CD4-positive, alpha-beta T cell treated with Interleukin-21 for 1 hour (primary cell): Measurements from ENCODE around the gene FAN1.

ENCODE experiments used
- DNase-seq: peaks from one replicate; pipeline ENCODE4 v3.0.0-alpha.2; 2020

Gene FAN1

DNA sequence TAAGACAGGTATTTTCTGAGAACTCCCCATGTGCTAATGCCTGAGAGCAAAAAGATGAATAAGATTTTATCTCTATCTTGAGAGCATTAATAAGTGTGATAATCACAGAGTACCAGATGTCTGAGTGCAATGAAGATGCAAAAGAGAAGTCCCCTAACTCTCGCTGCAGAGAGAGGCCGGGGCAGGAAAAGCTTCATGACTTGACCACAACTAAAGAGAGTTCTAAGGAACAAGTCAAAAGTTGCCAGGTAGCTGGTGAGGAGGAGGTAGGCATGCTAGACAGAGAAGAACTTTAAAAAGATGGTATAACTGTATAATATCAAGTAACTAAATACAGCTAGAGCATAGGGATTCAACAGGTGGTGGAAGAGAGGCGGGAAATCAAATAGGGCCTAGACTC, 58.9 kb downstream of the FAN1 start:
- no peak for DNase-seq

DNA sequence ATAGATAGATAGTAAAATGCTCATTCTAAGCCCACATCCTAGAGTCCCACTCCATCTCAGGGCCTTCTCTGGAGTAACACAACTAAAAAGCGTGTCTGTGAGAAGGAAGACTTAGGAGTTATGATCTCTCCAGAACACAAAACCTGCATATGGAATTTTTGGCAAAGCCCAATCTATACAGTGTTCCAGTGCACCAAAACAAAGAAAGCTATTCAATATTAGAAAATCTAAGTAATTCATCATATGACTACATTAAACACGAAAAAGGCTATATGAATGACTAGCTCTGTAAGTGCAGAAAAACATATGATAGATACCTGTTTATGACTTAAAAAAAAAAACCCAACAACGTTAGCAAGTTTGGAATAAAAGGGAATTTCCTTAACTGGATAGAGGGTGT, 60.0 kb downstream of the FAN1 start:
- DNase-seq, result no peak

DNA sequence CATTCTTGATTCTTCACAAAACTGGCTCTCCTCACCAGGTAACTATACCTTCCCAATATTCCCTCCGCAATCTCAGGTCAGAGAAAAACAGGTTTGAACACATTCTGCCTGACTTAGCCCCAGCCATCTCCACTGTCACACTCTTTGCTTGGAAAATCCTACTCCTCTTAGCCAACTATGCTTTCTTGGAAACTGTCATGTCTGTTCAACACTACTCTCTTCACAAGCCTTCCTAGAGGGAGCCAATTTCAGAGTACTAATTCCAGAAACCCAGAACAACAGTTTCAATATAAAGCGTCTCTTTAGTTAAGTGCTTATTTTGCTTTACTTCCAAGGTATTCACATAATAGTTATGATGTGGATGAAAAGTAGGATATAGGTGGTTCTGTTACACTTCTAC, 66.0 kb downstream of the FAN1 start:
- DNase-seq, result no peak

DNA sequence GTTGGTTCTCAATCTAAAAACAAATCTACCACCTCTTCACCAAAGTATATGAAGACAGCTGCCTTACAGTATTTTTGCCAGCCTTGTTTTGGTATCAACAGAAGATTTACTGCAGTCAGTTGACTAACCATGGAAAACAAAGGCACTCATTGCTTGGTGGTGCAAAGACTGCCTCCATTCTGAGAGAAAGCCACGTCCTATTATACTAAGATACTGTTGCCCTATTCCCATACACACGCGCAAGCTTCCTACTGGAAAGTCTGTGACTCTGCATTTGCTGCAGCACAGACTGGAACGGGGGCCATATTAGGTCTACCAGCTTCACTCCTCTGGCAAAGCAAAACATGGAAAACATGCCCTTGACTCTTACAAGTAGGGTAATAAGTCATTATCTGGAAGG, 69.7 kb downstream of the FAN1 start:
- DNase-seq, result no peak

DNA sequence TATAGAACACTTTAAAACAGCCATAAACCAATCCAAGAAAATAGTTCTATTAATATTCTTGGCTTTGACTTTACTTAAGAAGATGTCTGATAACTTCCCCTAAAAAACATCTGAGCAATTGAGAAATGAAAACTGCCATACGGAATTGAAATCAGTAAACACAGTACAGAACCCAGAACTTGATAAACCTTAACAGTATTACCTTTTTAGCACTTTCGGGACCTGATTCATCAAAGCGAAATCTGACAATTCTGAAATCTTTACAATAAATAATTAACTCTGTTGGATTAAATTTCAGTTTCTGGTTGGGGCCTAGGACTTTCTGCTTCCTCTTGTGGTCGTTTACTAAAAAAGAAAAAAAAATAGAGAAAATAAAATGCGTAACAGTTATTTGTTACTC, 70.4 kb downstream of the FAN1 start:
- no peak for DNase-seq

DNA sequence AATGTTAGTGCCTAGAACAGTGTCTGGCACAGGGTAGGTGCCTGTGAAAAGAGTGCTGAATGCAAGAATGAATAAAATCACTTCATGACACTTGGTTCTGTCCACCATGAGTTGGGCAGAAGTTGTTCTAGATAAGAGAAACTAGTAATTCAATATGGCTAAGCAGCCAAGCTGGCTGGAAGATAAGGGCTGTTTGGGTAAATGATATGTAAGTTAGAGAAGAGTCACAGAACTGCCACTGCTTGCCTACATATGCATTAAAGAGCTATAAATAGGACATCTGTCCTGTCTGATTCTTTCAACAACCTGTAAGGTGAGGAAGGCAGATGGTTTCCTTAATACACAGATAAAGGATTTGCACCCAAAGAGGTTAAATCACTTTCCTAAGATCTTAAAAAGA, 74.6 kb downstream of the FAN1 start:
- no peak for DNase-seq

DNA sequence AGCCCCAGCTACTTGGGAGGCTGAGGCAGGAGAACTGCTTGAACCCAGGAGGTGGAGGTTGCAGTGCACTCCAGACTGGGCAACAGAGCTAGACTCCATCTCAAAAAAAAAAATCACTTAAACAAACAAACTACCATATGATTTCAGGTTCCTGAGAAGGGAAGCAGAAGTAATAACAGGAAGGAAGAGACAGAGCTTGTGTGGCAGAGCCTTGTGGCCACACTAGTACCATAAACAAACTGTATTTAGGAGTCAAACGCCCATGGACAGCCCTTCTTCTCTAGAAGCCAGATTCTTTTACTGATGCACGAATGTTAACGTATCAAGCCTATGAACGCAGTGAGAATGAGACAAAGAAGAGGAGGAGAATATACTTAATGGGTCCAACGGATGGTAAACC, 75.7 kb downstream of the FAN1 start:
- DNase-seq, result no peak

DNA sequence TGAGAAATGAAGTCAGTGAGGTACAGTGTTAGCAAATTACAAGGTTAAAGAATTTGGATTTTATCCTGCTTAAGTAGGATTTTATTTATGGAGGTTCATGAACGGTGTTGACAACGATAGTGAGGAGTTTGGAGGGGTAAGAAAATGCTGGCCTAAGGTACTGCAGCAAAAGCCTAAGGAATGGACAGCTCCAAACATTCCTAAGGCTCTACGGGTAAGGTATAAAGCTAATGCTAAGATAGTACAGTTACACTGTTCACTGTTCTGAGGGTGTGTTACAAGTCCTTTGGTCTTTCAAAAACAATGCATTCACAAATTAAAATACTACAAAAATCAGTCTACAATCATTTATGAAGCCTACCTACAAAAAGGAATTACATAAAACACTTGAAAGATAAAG, 80.4 kb downstream of the FAN1 start:
- no peak for DNase-seq

DNA sequence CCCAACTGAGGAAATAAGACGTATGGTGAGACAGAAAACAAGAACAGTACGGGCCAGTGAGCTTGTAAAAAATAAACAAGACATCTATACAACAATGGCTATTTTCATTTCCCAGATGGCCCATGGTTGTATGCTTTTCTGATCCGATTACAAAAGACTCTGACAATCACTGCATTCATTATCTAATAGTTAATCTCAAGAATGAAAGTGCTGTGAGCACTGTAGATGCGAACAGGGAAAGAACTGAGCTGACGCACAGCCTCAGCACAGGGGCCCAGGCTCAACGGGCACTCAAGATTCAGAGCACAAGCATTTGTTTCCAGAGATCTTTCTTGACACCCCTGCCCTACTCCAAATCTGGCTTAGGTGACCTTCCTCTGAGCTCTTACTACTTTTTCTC, 80.8 kb downstream of the FAN1 start:
- no peak for DNase-seq

DNA sequence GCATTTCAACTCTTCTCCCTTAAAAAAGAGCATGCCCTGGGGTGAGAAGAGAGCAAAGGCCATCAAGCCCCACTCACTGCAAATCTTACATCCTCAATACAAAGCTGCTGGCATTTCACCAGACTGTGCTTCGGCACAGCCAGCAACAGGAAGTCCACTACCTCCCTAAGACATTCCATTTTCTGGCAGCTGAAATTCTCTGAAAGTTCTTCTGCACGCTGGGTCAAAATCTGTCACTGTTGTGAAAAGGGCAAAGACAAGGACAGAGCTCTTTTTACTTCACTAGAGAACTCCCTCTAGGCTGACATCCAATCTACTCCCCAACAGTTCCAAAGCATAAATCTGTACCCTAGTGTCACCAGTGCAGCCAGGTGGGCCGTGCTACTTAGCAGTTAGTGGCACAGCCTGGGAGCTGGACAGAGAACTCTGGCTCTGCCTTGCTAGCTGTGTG, 81.4 kb downstream of the FAN1 start:
- no peak for DNase-seq

DNA sequence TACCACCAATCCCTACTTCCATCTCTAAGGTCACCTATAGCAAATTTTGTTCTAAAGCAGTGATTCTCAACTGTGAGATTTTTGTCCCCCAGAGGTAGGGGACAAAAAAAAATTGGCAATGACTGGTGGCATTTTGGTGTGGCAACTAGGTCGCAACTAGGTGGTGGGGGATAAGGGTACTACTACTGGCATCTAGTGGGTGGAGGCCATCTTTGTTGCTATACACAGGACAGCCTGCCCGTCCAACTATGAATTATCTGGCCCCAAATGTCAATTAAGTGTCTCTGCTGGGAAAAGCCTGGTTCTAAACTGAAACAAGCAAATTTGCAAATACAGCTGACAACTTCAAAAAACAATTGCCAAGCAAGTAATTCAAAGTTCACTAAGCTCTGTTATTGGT, 86.3 kb downstream of the FAN1 start:
- DNase-seq, result no peak

DNA sequence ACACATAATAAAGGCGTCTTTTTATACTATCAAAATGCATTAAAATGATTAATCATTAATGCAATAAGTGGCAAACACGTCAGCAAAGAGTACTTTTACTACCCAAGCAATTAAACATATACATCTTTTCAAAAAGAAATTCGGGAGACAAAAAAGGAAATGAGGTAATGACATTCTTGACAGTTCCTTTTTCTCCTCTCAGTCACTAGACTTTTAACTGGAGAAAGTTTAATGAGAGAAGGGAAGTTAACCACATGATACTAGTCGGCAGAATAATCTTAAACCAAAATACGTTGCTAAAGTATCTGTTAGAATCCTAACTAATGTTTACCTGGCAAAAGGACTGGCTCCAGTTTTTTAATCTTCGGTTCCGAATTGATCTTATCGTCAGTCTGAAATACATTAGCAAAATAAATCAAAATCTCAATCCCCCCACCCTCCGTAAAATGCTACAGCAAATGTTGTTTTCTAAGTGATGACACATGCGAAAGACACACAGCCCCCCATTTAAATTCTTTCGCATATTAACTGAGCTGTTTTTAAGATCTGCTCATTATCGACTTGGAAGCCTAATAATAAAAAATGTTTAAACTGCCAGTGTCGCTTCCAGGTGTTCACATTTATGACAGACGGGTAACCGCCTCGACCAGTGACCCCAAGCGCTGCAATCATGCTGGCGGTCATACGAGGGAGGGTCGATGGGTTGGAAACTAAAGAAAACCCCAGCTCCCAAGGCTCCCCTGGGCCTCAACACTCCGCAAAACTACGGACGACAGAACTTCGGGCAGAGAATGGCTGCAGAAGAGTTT, 86.9 kb downstream of the FAN1 start:
- no peak for DNase-seq

DNA sequence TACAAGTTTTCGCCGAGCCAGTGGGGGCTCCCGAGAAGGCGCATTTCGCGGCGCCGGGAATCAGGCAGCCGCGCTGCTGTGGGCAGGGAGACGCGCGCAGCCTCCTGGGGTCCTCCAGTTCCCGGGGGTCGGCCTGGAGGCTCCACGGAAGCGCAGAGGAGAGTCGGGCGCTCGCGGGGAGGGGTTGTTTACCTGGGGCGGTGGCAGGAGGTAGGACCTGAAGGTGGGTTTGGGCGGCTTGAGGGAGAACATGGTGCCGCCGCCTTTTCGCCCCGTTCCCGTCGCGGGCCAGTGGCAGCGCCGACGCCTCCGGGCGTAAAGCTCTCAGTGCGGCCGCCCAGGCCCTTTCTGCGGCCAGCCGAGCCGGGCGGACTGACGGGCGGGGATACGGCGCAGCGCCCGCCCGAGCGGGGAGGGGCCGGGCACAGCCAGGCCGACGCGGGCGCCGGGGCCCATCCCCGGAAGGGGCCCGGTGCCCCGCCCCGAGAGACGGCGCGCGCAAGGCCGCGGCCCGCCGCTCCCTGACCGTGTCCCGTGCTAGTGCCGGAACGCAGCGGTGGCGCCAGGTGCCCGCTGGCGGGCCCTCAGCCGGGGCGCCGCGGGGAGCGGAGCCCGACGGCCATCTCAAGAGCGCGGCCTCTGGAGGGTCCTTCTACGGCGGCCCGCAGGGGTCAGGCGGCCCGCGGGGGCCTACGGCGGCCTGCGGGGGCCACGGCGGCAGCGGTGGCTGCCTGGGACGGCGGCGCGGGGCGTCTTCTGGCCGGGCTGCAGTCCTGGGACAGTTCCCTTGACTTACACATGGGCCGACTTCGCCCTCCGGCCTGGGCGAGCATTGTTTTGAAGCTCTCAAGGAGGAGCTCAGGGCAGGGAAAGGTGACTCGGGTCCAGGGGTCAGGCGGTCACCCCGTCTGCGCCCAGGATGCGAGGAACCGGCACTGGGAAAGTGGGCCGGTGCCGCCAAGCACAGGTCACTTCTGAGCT, 87.8 kb downstream of the FAN1 start, which contains the start of gene MTMR10:
MTMR10 (minus strand) TSS at position 374 of the 981 bp plus-strand sequence; CDS start at position 252, 122 bp downstream.
- DNase-seq, result peak; percentile 78

DNA sequence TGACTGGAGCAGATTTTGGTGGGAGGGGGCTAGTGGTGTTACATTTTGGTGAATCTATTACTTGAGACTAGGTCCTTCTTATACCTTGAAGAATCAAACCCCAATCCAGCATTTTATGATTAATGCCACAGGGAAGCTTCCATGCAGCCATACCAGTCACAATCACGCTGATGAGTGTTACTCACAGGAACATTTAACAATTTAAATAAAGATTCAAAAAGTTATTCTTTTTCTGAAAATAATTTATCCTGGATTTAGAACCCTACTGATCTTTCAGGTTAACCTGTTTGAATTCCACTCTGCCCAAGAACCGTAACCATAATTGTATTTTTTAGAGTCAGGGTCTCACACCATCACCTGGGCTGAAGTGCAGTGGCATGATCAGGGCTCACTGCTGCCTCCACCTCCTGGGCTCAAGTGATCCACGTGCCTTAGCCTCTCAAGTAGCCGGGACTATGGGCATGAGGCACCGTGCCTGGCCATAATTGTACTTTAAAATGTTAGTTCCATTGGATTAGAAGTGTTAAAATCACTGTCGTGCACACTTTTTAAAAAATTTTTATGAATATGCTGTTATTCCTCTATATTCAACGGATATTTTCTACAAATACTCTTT, 88.6 kb downstream of the FAN1 start:
- DNase-seq, result no peak
